Esophagus muscularis mucosa (tissue), 3 donors: ENCODE data around the gene EIF4G3.

Experiments
- EP300 ChIP-seq: sonication (generic); formaldehyde crosslinking; IDR thresholded peaks from one replicate; pipeline ENCODE4 v1.6.1; 2017; ENCODE audit warnings: antibody characterized with exemption
- POLR2A ChIP-seq: fragments of 450-650 bp; IDR thresholded peaks from one replicate; pipeline ENCODE4 v1.6.1; 2017; ENCODE audit warnings: antibody characterized with exemption, moderate library complexity, mild to moderate bottlenecking, low read depth
- POLR2AphosphoS5 ChIP-seq, 2 donors: sonication (generic); formaldehyde crosslinking; IDR thresholded peaks; one replicate each; pipeline ENCODE4 v1.6.1; 2017; ENCODE audit warnings: antibody characterized with exemption in 2 of 2

GRCh38 chr1:21174654-21175323 lies 1.9 kb downstream of the EIF4G3 start:
- TF ChIP-seq POLR2AphosphoS5 (IDR thresholded peaks at IDR 0.05) = no peak
- TF ChIP-seq EP300 = no peak
- no peak for TF ChIP-seq POLR2A
